A549 (cell line): Measurements from ENCODE around the gene RBP3. TPM values are rescaled to one million over a fixed set of nuclear protein-coding genes. Genes with fewer than 3 reads are reported as not detected.
A peak's percentile ranks its signal among the peaks of the same experiment; 100 is the strongest.

Source experiments
- ATAC-seq, 2 experiments: fragments of 200-7000 bp in 1 of 2; fragments of >200 bp in 1 of 2; cut with Nextera tagmentation in 1 of 2; cut with Tn5 transposase in 1 of 2; 3 replicates each; pipeline versions ENCODE4 v1.8.0 to v1.9.1; 2018 to 2020; ENCODE audit warnings: mild to moderate bottlenecking in 1 of 2, moderate library complexity in 1 of 2
- CTCF ChIA-PET: fragments of 300-600 bp; sonication (Branson Sonifier 250); formaldehyde crosslinking; extraction: SDS; loops from one replicate; lab custom pipeline; 2021; ENCODE audit warnings: antibody characterized with exemption, inconsistent platforms; lab: Yijun Ruan, JAX
- POLR2A ChIA-PET: fragments of 350-600 bp; formaldehyde crosslinking; extraction: SDS; loops from one replicate; lab custom pipeline; 2021; ENCODE audit warnings: antibody characterized with exemption, inconsistent platforms; lab: Yijun Ruan, JAX
- DNase-seq, 2 experiments: peaks; one replicate each; pipeline versions ENCODE4 v3.0.0 to v3.0.0-alpha.2; 2011 to 2016; ENCODE audit warnings: low read depth in 1 of 2, low spot score in 1 of 2
- FAIRE-seq: peaks from 2 replicates; lab custom pipeline; 2011; peaks lifted over from hg19 to GRCh38; lab: Jason Lieb, UNC
- H3K27ac ChIP-seq, 2 experiments: fragments of >200 bp; sonication (Bioruptor Twin); formaldehyde crosslinking; 3 replicates each; pipeline ENCODE4 v1.5.1; 2016 to 2017
- H3K4me1 ChIP-seq: fragments of >200 bp; sonication (Bioruptor Twin); formaldehyde crosslinking; 3 replicates; pipeline ENCODE4 v1.6.1; 2016
- H3K4me2 ChIP-seq: fragments of >200 bp; sonication (Bioruptor Twin); formaldehyde crosslinking; 3 replicates; pipeline ENCODE4 v1.6.1; 2016
- H3K4me3 ChIP-seq: fragments of >200 bp; sonication (Bioruptor Twin); formaldehyde crosslinking; 3 replicates; pipeline ENCODE4 v1.5.1; 2016
- H3K9me3 ChIP-seq: fragments of >200 bp; sonication (Bioruptor Twin); formaldehyde crosslinking; 3 replicates; pipeline ENCODE4 v1.6.1; 2016
- BCL3 ChIP-seq: fragments of >200 bp; sonication (Bioruptor Twin); formaldehyde crosslinking; IDR thresholded peaks from 3 replicates; pipeline ENCODE4 v1.6.1; 2016
- CBX2 ChIP-seq: fragments of 200-600 bp; sonication (generic); IDR thresholded peaks from 2 replicates; pipeline ENCODE4 v1.6.1; 2016; ENCODE audit warnings: low read depth, mild to moderate bottlenecking, borderline replicate concordance
- CEBPB ChIP-seq, 2 experiments: fragments of >200 bp in 1 of 2; sonication (Bioruptor Twin) in 1 of 2; formaldehyde crosslinking in 1 of 2; IDR thresholded peaks; 2 replicates each; pipeline ENCODE4 v1.6.1; 2012 to 2016
- CHD2 ChIP-seq: fragments of 150-350 bp; IDR thresholded peaks from 2 replicates; pipeline ENCODE4 v1.6.1; 2014; ENCODE audit warnings: low read length; ENCODE audit not compliant: partially characterized antibody
- E2F6 ChIP-seq: IDR thresholded peaks from 2 replicates; pipeline ENCODE4 v1.6.1; 2012; ENCODE audit warnings: low read depth, borderline replicate concordance
- EP300 ChIP-seq, 2 experiments: fragments of >200 bp; sonication (Bioruptor Twin); formaldehyde crosslinking; IDR thresholded peaks; 2 replicates in 1 of 2; 3 replicates in 1 of 2; pipeline ENCODE4 v1.6.1; 2016 to 2017
- ESRRA ChIP-seq: fragments of 150-350 bp; IDR thresholded peaks from 2 replicates; pipeline ENCODE4 v1.6.1; 2014; ENCODE audit warnings: mild to moderate bottlenecking, low read length, borderline replicate concordance
- FOSB ChIP-seq: fragments of 250-450 bp; sonication (Bioruptor Pico); IDR thresholded peaks from 2 replicates; pipeline ENCODE4 v1.5.0; 2020; ENCODE audit warnings: mild to moderate bottlenecking, moderate library complexity
- FOXS1 ChIP-seq: fragments of 250-450 bp; sonication (Bioruptor Pico); IDR thresholded peaks from 2 replicates; pipeline ENCODE4 v1.5.0; 2020; ENCODE audit warnings: mild to moderate bottlenecking, moderate library complexity
- GATA3 ChIP-seq: IDR thresholded peaks from 2 replicates; pipeline ENCODE4 v1.6.1; 2012; ENCODE audit warnings: borderline replicate concordance
- HDAC2 ChIP-seq: fragments of 200-600 bp; sonication (generic); IDR thresholded peaks from 2 replicates; pipeline ENCODE4 v1.6.1; 2016
- HMGXB4 ChIP-seq: fragments of 250-450 bp; sonication (Bioruptor Pico); IDR thresholded peaks from 2 replicates; pipeline ENCODE4 v1.5.0; 2021; ENCODE audit warnings: mild to moderate bottlenecking, moderate library complexity, borderline replicate concordance
- HOXB5 ChIP-seq: fragments of 250-450 bp; sonication (Bioruptor Pico); IDR thresholded peaks from 2 replicates; pipeline ENCODE4 v1.5.0; 2020; ENCODE audit warnings: mild to moderate bottlenecking, moderate library complexity
- JUN ChIP-seq, 2 experiments: fragments of >200 bp; sonication (Bioruptor Twin); formaldehyde crosslinking; IDR thresholded peaks; 2 replicates in 1 of 2; 3 replicates in 1 of 2; pipeline ENCODE4 v1.6.1; 2016 to 2017
- JUNB ChIP-seq: fragments of >200 bp; sonication (Bioruptor Twin); formaldehyde crosslinking; IDR thresholded peaks from 2 replicates; pipeline ENCODE4 v1.6.1; 2016
- MAX ChIP-seq: IDR thresholded peaks from 2 replicates; pipeline ENCODE4 v1.6.1; 2012
- MYC ChIP-seq: IDR thresholded peaks from 2 replicates; pipeline ENCODE4 v1.6.1; 2012; ENCODE audit warnings: mild to moderate bottlenecking, inconsistent platforms, low read length, improper control_type of control experiment, borderline replicate concordance
- NFE2L2 ChIP-seq: fragments of 150-350 bp; conservative IDR thresholded peaks from 2 replicates; pipeline ENCODE4 v1.6.1; 2014; ENCODE audit warnings: low read length
- NPAS2 ChIP-seq: fragments of 250-450 bp; sonication (Bioruptor Pico); IDR thresholded peaks from 2 replicates; pipeline ENCODE4 v1.8.0; 2022; ENCODE audit warnings: mild to moderate bottlenecking, moderate library complexity, borderline replicate concordance
- NR3C1 ChIP-seq: fragments of >200 bp; sonication (Bioruptor Twin); formaldehyde crosslinking; IDR thresholded peaks from 3 replicates; pipeline ENCODE4 v1.6.1; 2017
- PBX3 ChIP-seq: IDR thresholded peaks from 2 replicates; pipeline ENCODE4 v1.6.1; 2012
- POLR2A ChIP-seq: IDR thresholded peaks from 2 replicates; pipeline ENCODE4 v1.6.1; 2012; ENCODE audit warnings: mild to moderate bottlenecking, low read length
- RARB ChIP-seq: fragments of 250-450 bp; sonication (Bioruptor Pico); IDR thresholded peaks from 2 replicates; pipeline ENCODE4 v1.8.0; 2021; ENCODE audit warnings: mild to moderate bottlenecking, moderate library complexity
- REST ChIP-seq: fragments of 200-600 bp; sonication (generic); IDR thresholded peaks from 2 replicates; pipeline ENCODE4 v1.6.1; 2016; ENCODE audit warnings: antibody characterized with exemption, mild to moderate bottlenecking, moderate library complexity
- RNF2 ChIP-seq: fragments of 200-600 bp; sonication (generic); IDR thresholded peaks from 2 replicates; pipeline ENCODE4 v1.6.1; 2016; ENCODE audit warnings: low read depth, mild to moderate bottlenecking, antibody characterized with exemption, moderate library complexity, borderline replicate concordance
- SMC3 ChIP-seq: fragments of >200 bp; sonication (Bioruptor Twin); formaldehyde crosslinking; IDR thresholded peaks from 3 replicates; pipeline ENCODE4 v1.6.1; 2018; ENCODE audit warnings: inconsistent platforms
- TP53 ChIP-seq: fragments of 250-450 bp; sonication (Bioruptor Pico); IDR thresholded peaks from 2 replicates; pipeline ENCODE4 v1.5.0; 2021; ENCODE audit warnings: mild to moderate bottlenecking, moderate library complexity
- ZC3H11A ChIP-seq: fragments of 450-650 bp; IDR thresholded peaks from 2 replicates; pipeline ENCODE4 v1.6.1; 2014; ENCODE audit warnings: antibody characterized with exemption, mild to moderate bottlenecking
- ZFP36 ChIP-seq: fragments of 450-650 bp; IDR thresholded peaks from 2 replicates; pipeline ENCODE4 v1.6.1; 2014; ENCODE audit warnings: borderline replicate concordance; ENCODE audit not compliant: partially characterized antibody
- ZSCAN20 ChIP-seq: fragments of 250-450 bp; sonication (Bioruptor Pico); IDR thresholded peaks from 2 replicates; pipeline ENCODE4 v1.8.0; 2022; ENCODE audit warnings: mild to moderate bottlenecking, moderate library complexity
- WGBS: methylation state at CpG from one replicate; pipeline ENCODE4 v1.1.6; 2017; ENCODE audit errors: missing lambda C conversion rate; 5-methylcytosine and 5-hydroxymethylcytosine counted together
- polyA plus RNA-seq, 4 experiments: library from polyadenylated mRNA; depleted of rRNA in 3 of 4; stranded (reverse); fragments of >200 nt; fragmentation: RNase III in 1 of 4; extraction: RNeasy Plus Mini Kit Qiagen cat#74134 plus additional on column Dnase treatment in 1 of 4; gene quantifications; 2 replicates in 3 of 4; 3 replicates in 1 of 4; pipeline ENCODE4 v1.2.3, GENCODE V29; 2011 to 2017

Gene RBP3
- polyA plus RNA-seq, 2 of the 4 experiments (the other 2 are of a cell fraction) = not detected

- no peaks in the 10 kb centered on the region for H3K4me1 ChIP-seq
- 66% methylated on average over 5 of the region's 5 CpGs for WGBS
- TF ChIP-seq HMGXB4 = no peak
- no peak for TF ChIP-seq FOSB (CRISPR knock-in tag)
- TF ChIP-seq RARB (CRISPR knock-in tag) = no peak
- no peak for TF ChIP-seq TP53 (CRISPR knock-in tag)
- TF ChIP-seq CEBPB (IDR thresholded peaks at IDR 0.05) = no peak
- TF ChIP-seq E2F6 = no peak
- no peak for TF ChIP-seq ESRRA
- no peak for TF ChIP-seq EP300 (IDR thresholded peaks at IDR 0.05)
- TF ChIP-seq JUNB = no peak
- TF ChIP-seq MAX = no peak
- no peak for TF ChIP-seq NR3C1
- no peak for TF ChIP-seq PBX3
- no peak for TF ChIP-seq MYC
- no peak for TF ChIP-seq HOXB5
- no peak for TF ChIP-seq HDAC2
- TF ChIP-seq BCL3 = no peak
- no peak for TF ChIP-seq NFE2L2
- no peak for TF ChIP-seq GATA3
- TF ChIP-seq JUN (IDR thresholded peaks at IDR 0.05) = no peak
- no peak for TF ChIP-seq ZC3H11A
- no peak for DNase-seq
- no peak overlapping the region for H3K27ac ChIP-seq
- no peaks in the 10 kb centered on the region for H3K9me3 ChIP-seq
- no peak overlapping the region for H3K4me2 ChIP-seq
- ATAC-seq = no peak
- ChIA-PET POLR2A (no interaction called here), CTCF (interaction anchor here (0.8 to 8.2 kb wide), 3 partner anchors 272 to 290 kb away, joined by 3 to 213 read pairs (median 131); no protein-coding TSS in a partner anchor)
- H3K4me3 ChIP-seq = no peak overlapping the region
- FAIRE-seq = no peak
Observed at GRCh38 chr10:47316131-47316530, 32.0 kb upstream of the RBP3 start.

GRCh38 chr10:47317251-47317650 is 30.9 kb upstream of the RBP3 start:
- 36% methylated on average over 4 of the region's 4 CpGs for WGBS

GRCh38 chr10:47318706-47319105 is 29.5 kb upstream of the RBP3 start:
- 65% methylated on average over 9 of the region's 9 CpGs for WGBS
- Histone ChIP-seq H3K27ac (no peak overlapping the region), H3K4me2 (no peak overlapping the region), H3K4me3 (no peak overlapping the region), H3K9me3 (no peaks in the 10 kb centered on the region), H3K4me1 (no peaks in the 10 kb centered on the region)
- peak in 1 of 2 experiments; percentile 68; a peak in 3 of 6 replicates for ATAC-seq
- CTCF ChIA-PET = interaction anchor here (2.3 kb wide), 1 partner anchor 294 kb away, joined by 13 read pairs; no protein-coding TSS in a partner anchor
- POLR2A ChIA-PET = no interaction called here
- peak; percentile 29 to 43 for DNase-seq
- no peak for FAIRE-seq
- TF ChIP-seq CBX2 (no peak), ZC3H11A (no peak), SMC3 (no peak), ZSCAN20 (CRISPR knock-in tag) (no peak), MYC (no peak), FOXS1 (no peak), POLR2A (no peak), REST (no peak), HOXB5 (no peak), ZFP36 (no peak), JUN (IDR thresholded peaks at IDR 0.05) (no peak), CHD2 (no peak)

More at GRCh38 chr10:47317251-47317650, 30.9 kb upstream of the RBP3 start:
- FAIRE-seq = no peak
- no peaks in the 10 kb centered on the region for H3K4me1 ChIP-seq
- DNase-seq = no peak
- ATAC-seq = no peak
- H3K4me2 ChIP-seq = no peak overlapping the region
- H3K9me3 ChIP-seq = no peaks in the 10 kb centered on the region
- no peak overlapping the region for H3K27ac ChIP-seq
- H3K4me3 ChIP-seq = no peak overlapping the region
- TF ChIP-seq CBX2 (no peak), NPAS2 (CRISPR knock-in tag) (no peak), RNF2 (no peak)
- POLR2A ChIA-PET = no interaction called here
- CTCF ChIA-PET = interaction anchor here (2.3 kb wide), 1 partner anchor 292 kb away, joined by 13 read pairs; no protein-coding TSS in a partner anchor
